ENCODE measurements around the gene KIF4A.
A peak's percentile ranks its signal among the peaks of the same experiment; 100 is the strongest.

Gene KIF4A

GRCh38 chrX:70280573-70280972 is 9.3 kb upstream of the KIF4A start:
- Histone ChIP-seq H3F3A (ENCODE audit: control insufficient read depth, insufficient read depth) (no peaks in the 10 kb centered on the region), H3K9me3 (ENCODE audit: control insufficient read depth, insufficient read depth, low read length) (no peaks in the 10 kb centered on the region), H3K4me1 (ENCODE audit: control insufficient read depth, low read length) (no peaks in the 10 kb centered on the region), H3K36me3 (ENCODE audit: control insufficient read depth, low read length) (no peaks in the 10 kb centered on the region), H4K20me1 (ENCODE audit: control insufficient read depth, insufficient read depth, low read depth, low read length) (no peaks in the 10 kb centered on the region), H3K9me2 (replicated peaks; ENCODE audit: control insufficient read depth, low read length) (no peaks in the 10 kb centered on the region), H3K79me2 (ENCODE audit: control insufficient read depth, low read length) (no peaks in the 10 kb centered on the region), H3K4me2 (ENCODE audit: low read length) (no peak overlapping the region), H3K27ac (ENCODE audit: low read depth, low read length) (no peak overlapping the region), H3K4me3 (ENCODE audit: low read length) (no peak overlapping the region), H3K27me3 (ENCODE audit: control insufficient read depth, low read length) (no peaks in the 10 kb centered on the region)
- TF ChIP-seq CTCF (IDR thresholded peaks at IDR 0.05; ENCODE audit: low read depth, low read length, poor library complexity, severe bottlenecking): no peak

- TF ChIP-seq EZH2phosphoT487 (IDR thresholded peaks at IDR 0.05; ENCODE audit: borderline replicate concordance, low read length) (no peak), CTCF (IDR thresholded peaks at IDR 0.05; ENCODE audit: low read depth, low read length, poor library complexity, severe bottlenecking) (no peak)
- Histone ChIP-seq H3F3A (ENCODE audit: control insufficient read depth, insufficient read depth) (no peaks in the 10 kb centered on the region), H3K27ac (ENCODE audit: low read depth, low read length) (no peak within 1 kb of the TSS)
Measured at GRCh38 chrX:70281951-70282350, 8.0 kb upstream of the KIF4A start, which contains the start of gene RAB41. TSS of gene RAB41 (plus strand) at chrX:70282172. CDS start at chrX:70282218, 46 bp downstream.

GRCh38 chrX:70289168-70289792 is 624 bp upstream of the KIF4A start:
- H3K4me3 ChIP-seq (ENCODE audit: low read length): peak overlapping the region; percentile 93
- H3K4me2 ChIP-seq (ENCODE audit: low read length): peak overlapping the region; percentile 81
- peaks cover 27% of the 10 kb centered on the region for H3K36me3 ChIP-seq (ENCODE audit: control insufficient read depth, low read length)
- H3K27me3 ChIP-seq (ENCODE audit: control insufficient read depth, low read length): no peaks in the 10 kb centered on the region
- no peaks in the 10 kb centered on the region for H4K20me1 ChIP-seq (ENCODE audit: control insufficient read depth, insufficient read depth, low read depth, low read length)
- H3K4me1 ChIP-seq (ENCODE audit: control insufficient read depth, low read length): peaks cover 26% of the 10 kb centered on the region
- no peaks in the 10 kb centered on the region for H3K9me2 ChIP-seq (replicated peaks; ENCODE audit: control insufficient read depth, low read length)
- H3K9me3 ChIP-seq (ENCODE audit: control insufficient read depth, insufficient read depth, low read length): no peaks in the 10 kb centered on the region
- H3F3A ChIP-seq (ENCODE audit: control insufficient read depth, insufficient read depth): no peaks in the 10 kb centered on the region
- H3K79me2 ChIP-seq (ENCODE audit: control insufficient read depth, low read length): peaks cover 47% of the 10 kb centered on the region
- no peak for TF ChIP-seq EZH2phosphoT487 (IDR thresholded peaks at IDR 0.05; ENCODE audit: borderline replicate concordance, low read length)
- no peak overlapping the region for H3K27ac ChIP-seq (ENCODE audit: low read depth, low read length)

More at GRCh38 chrX:70281951-70282350, 8.0 kb upstream of the KIF4A start, which contains the start of gene RAB41:
- Histone ChIP-seq H3K36me3 (ENCODE audit: control insufficient read depth, low read length) (no peaks in the 10 kb centered on the region), H3K4me3 (ENCODE audit: low read length) (no peak within 1 kb of the TSS), H3K27me3 (ENCODE audit: control insufficient read depth, low read length) (no peaks in the 10 kb centered on the region), H3K79me2 (ENCODE audit: control insufficient read depth, low read length) (no peaks in the 10 kb centered on the region), H3K4me1 (ENCODE audit: control insufficient read depth, low read length) (no peaks in the 10 kb centered on the region), H3K9me3 (ENCODE audit: control insufficient read depth, insufficient read depth, low read length) (no peaks in the 10 kb centered on the region), H3K4me2 (ENCODE audit: low read length) (no peak within 1 kb of the TSS), H4K20me1 (ENCODE audit: control insufficient read depth, insufficient read depth, low read depth, low read length) (no peaks in the 10 kb centered on the region), H3K9me2 (replicated peaks; ENCODE audit: control insufficient read depth, low read length) (no peaks in the 10 kb centered on the region)

GRCh38 chrX:70292788-70293187 is 2.9 kb downstream of the KIF4A start:
- peaks cover 42% of the 10 kb centered on the region for H3K36me3 ChIP-seq (ENCODE audit: control insufficient read depth, low read length)
- no peak overlapping the region for H3K27ac ChIP-seq (ENCODE audit: low read depth, low read length)
- H3K9me3 ChIP-seq (ENCODE audit: control insufficient read depth, insufficient read depth, low read length): no peaks in the 10 kb centered on the region
- no peaks in the 10 kb centered on the region for H3K27me3 ChIP-seq (ENCODE audit: control insufficient read depth, low read length)
- H3K9me2 ChIP-seq (replicated peaks; ENCODE audit: control insufficient read depth, low read length): no peaks in the 10 kb centered on the region
- TF ChIP-seq CTCF (IDR thresholded peaks at IDR 0.05; ENCODE audit: low read depth, low read length, poor library complexity, severe bottlenecking) (no peak), EZH2phosphoT487 (IDR thresholded peaks at IDR 0.05; ENCODE audit: borderline replicate concordance, low read length) (no peak)
- H4K20me1 ChIP-seq (ENCODE audit: control insufficient read depth, insufficient read depth, low read depth, low read length): no peaks in the 10 kb centered on the region
- H3K4me2 ChIP-seq (ENCODE audit: low read length): peak overlapping the region; percentile 81
- no peaks in the 10 kb centered on the region for H3F3A ChIP-seq (ENCODE audit: control insufficient read depth, insufficient read depth)
- H3K4me3 ChIP-seq (ENCODE audit: low read length): peak overlapping the region; percentile 93; the same call in 1 of the 2 replicates
- H3K79me2 ChIP-seq (ENCODE audit: control insufficient read depth, low read length): peaks cover 59% of the 10 kb centered on the region
- peaks cover 26% of the 10 kb centered on the region for H3K4me1 ChIP-seq (ENCODE audit: control insufficient read depth, low read length)

Data from DOHH2 (cell line).